Dendritic cell treated with granulocyte-macrophage colony-stimulating factor and Interleukin-4, amounts not matched to agents 40 ng/mL and 50 ng/mL, for 4 days (primary cell): ENCODE measurements around the gene IMPDH2.

Source experiments
- H3K27ac Mint-ChIP-seq: one replicate; pipeline ENCODE4 v1.8.0; 2022; ENCODE audit warnings: mild to moderate bottlenecking, mixed read lengths
- H3K27me3 Mint-ChIP-seq: one replicate; pipeline ENCODE4 v1.8.0; 2022; ENCODE audit warnings: mild to moderate bottlenecking, mixed read lengths
- H3K36me3 Mint-ChIP-seq: one replicate; pipeline ENCODE4 v1.8.0; 2022; ENCODE audit warnings: low read depth, mixed read lengths
- H3K4me1 Mint-ChIP-seq: one replicate; pipeline ENCODE4 v1.8.0; 2022; ENCODE audit warnings: low read depth, mixed read lengths
- H3K4me3 Mint-ChIP-seq: one replicate; pipeline ENCODE4 v1.8.0; 2022; ENCODE audit warnings: mild to moderate bottlenecking, moderate library complexity, mixed read lengths
- H3K9me3 Mint-ChIP-seq: one replicate; pipeline ENCODE4 v1.8.0; 2022; ENCODE audit warnings: mixed read lengths
- intact Hi-C: fragments of 100-400 bp; cut with micrococcal nuclease; formaldehyde crosslinking; loops from one replicate; pipeline ENCODE4 v1.15.0; 2022

Gene IMPDH2

GRCh38 chr3:49007068-49007770, 22.0 kb downstream of the IMPDH2 start, which contains the start of gene WDR6:
Gene WDR6, plus strand, starts transcription at chr3:49007391. Its CDS starts 41 bp downstream, at chr3:49007432.
- H3K36me3 Mint-ChIP-seq: peaks cover 52% of the 10 kb centered on the region
- peak within 1 kb of the TSS; percentile 100 for H3K27ac Mint-ChIP-seq
- peaks cover 39% of the 10 kb centered on the region for H3K4me1 Mint-ChIP-seq
- H3K27me3 Mint-ChIP-seq: no peaks in the 10 kb centered on the region
- intact Hi-C loops: loop anchor here (1.0 kb wide), 1 partner anchor 14 kb away; no protein-coding TSS in a partner anchor
- H3K4me3 Mint-ChIP-seq: peak within 1 kb of the TSS; percentile 99
- no peaks in the 10 kb centered on the region for H3K9me3 Mint-ChIP-seq

GRCh38 chr3:49006408-49007067, 22.7 kb downstream of the IMPDH2 start:
- intact Hi-C loops: loop anchor here (1.0 kb wide), 1 partner anchor 15 kb away; no protein-coding TSS in a partner anchor
- H3K36me3 Mint-ChIP-seq: peaks cover 51% of the 10 kb centered on the region
- H3K27ac Mint-ChIP-seq: peak overlapping the region; percentile 100
- H3K4me1 Mint-ChIP-seq: peaks cover 32% of the 10 kb centered on the region
- H3K4me3 Mint-ChIP-seq: peak overlapping the region; percentile 99
- no peaks in the 10 kb centered on the region for H3K27me3 Mint-ChIP-seq
- no peaks in the 10 kb centered on the region for H3K9me3 Mint-ChIP-seq

GRCh38 chr3:49005998-49006397, 23.2 kb downstream of the IMPDH2 start:
- no peaks in the 10 kb centered on the region for H3K9me3 Mint-ChIP-seq
- no peaks in the 10 kb centered on the region for H3K27me3 Mint-ChIP-seq
- no peak overlapping the region for H3K4me3 Mint-ChIP-seq
- intact Hi-C loops: no loop called here
- no peak overlapping the region for H3K27ac Mint-ChIP-seq
- peaks cover 32% of the 10 kb centered on the region for H3K4me1 Mint-ChIP-seq
- H3K36me3 Mint-ChIP-seq: peaks cover 46% of the 10 kb centered on the region

- intact Hi-C loops: no loop called here
- Mint-ChIP-seq H3K36me3 (peaks cover 39% of the 10 kb centered on the region), H3K9me3 (no peaks in the 10 kb centered on the region), H3K27ac (no peak overlapping the region), H3K4me1 (peaks cover 32% of the 10 kb centered on the region), H3K4me3 (no peak overlapping the region), H3K27me3 (no peaks in the 10 kb centered on the region)
Measured at GRCh38 chr3:49005303-49005680, 23.9 kb downstream of the IMPDH2 start.

- peaks cover 34% of the 10 kb centered on the region for H3K36me3 Mint-ChIP-seq
- intact Hi-C loops: no loop called here
- no peaks in the 10 kb centered on the region for H3K27me3 Mint-ChIP-seq
- H3K27ac Mint-ChIP-seq: no peak overlapping the region
- peaks cover 32% of the 10 kb centered on the region for H3K4me1 Mint-ChIP-seq
- H3K9me3 Mint-ChIP-seq: no peaks in the 10 kb centered on the region
- H3K4me3 Mint-ChIP-seq: no peak overlapping the region
Measured at GRCh38 chr3:49004352-49005302, 24.6 kb downstream of the IMPDH2 start.

GRCh38 chr3:49001155-49001554, 28.0 kb downstream of the IMPDH2 start:
- no peak overlapping the region for H3K27ac Mint-ChIP-seq
- no peaks in the 10 kb centered on the region for H3K9me3 Mint-ChIP-seq
- H3K36me3 Mint-ChIP-seq: peaks cover 35% of the 10 kb centered on the region
- intact Hi-C loops: no loop called here
- H3K27me3 Mint-ChIP-seq: no peaks in the 10 kb centered on the region
- H3K4me3 Mint-ChIP-seq: no peak overlapping the region
- peaks cover under 1% of the 10 kb centered on the region for H3K4me1 Mint-ChIP-seq

GRCh38 chr3:48999085-48999858, 29.9 kb downstream of the IMPDH2 start:
- no peak overlapping the region for H3K27ac Mint-ChIP-seq
- H3K4me3 Mint-ChIP-seq: no peak overlapping the region
- peaks cover 53% of the 10 kb centered on the region for H3K36me3 Mint-ChIP-seq
- no peaks in the 10 kb centered on the region for H3K27me3 Mint-ChIP-seq
- H3K9me3 Mint-ChIP-seq: no peaks in the 10 kb centered on the region
- intact Hi-C loops: no loop called here
- H3K4me1 Mint-ChIP-seq: no peaks in the 10 kb centered on the region

- no peaks in the 10 kb centered on the region for H3K27me3 Mint-ChIP-seq
- no peaks in the 10 kb centered on the region for H3K9me3 Mint-ChIP-seq
- H3K4me1 Mint-ChIP-seq: peaks cover 7% of the 10 kb centered on the region
- no peak overlapping the region for H3K4me3 Mint-ChIP-seq
- no peak overlapping the region for H3K27ac Mint-ChIP-seq
- intact Hi-C loops: no loop called here
- H3K36me3 Mint-ChIP-seq: peaks cover 53% of the 10 kb centered on the region
Measured at GRCh38 chr3:48997714-48998637, 31.2 kb downstream of the IMPDH2 start.

- Mint-ChIP-seq H3K9me3 (no peaks in the 10 kb centered on the region), H3K27ac (no peak overlapping the region), H3K27me3 (no peaks in the 10 kb centered on the region), H3K4me3 (no peak overlapping the region), H3K36me3 (peaks cover 50% of the 10 kb centered on the region), H3K4me1 (peaks cover 7% of the 10 kb centered on the region)
- intact Hi-C loops: no loop called here
Measured at GRCh38 chr3:48997102-48997635, 32.0 kb downstream of the IMPDH2 start.

GRCh38 chr3:48996640-48997039, 32.6 kb downstream of the IMPDH2 start:
- H3K27ac Mint-ChIP-seq: no peak overlapping the region
- H3K27me3 Mint-ChIP-seq: no peaks in the 10 kb centered on the region
- H3K4me3 Mint-ChIP-seq: no peak overlapping the region
- intact Hi-C loops: no loop called here
- peaks cover 12% of the 10 kb centered on the region for H3K4me1 Mint-ChIP-seq
- peaks cover 45% of the 10 kb centered on the region for H3K36me3 Mint-ChIP-seq
- H3K9me3 Mint-ChIP-seq: no peaks in the 10 kb centered on the region

GRCh38 chr3:48993834-48994233, 35.4 kb downstream of the IMPDH2 start:
- intact Hi-C loops: loop anchor here (5.0 kb wide), 1 partner anchor 33 kb away; the partner anchor contains the start of gene IMPDH2
- Mint-ChIP-seq H3K36me3 (peaks cover 45% of the 10 kb centered on the region), H3K4me1 (peaks cover 33% of the 10 kb centered on the region), H3K27ac (no peak overlapping the region), H3K9me3 (no peaks in the 10 kb centered on the region), H3K27me3 (no peaks in the 10 kb centered on the region), H3K4me3 (no peak overlapping the region)

GRCh38 chr3:48991851-48992545, 37.2 kb downstream of the IMPDH2 start:
- Mint-ChIP-seq H3K4me3 (no peak overlapping the region), H3K27me3 (no peaks in the 10 kb centered on the region), H3K27ac (no peak overlapping the region), H3K4me1 (peaks cover 41% of the 10 kb centered on the region), H3K9me3 (no peaks in the 10 kb centered on the region), H3K36me3 (peaks cover 27% of the 10 kb centered on the region)
- intact Hi-C loops: loop anchor here (5.0 kb wide), 1 partner anchor 35 kb away; the partner anchor contains the start of gene IMPDH2
